ENCODE measurements around the gene SRBD1.

Gene SRBD1

GRCh38 chr2:45631319-45631718, 20.3 kb upstream of the SRBD1 start:
- DNase-seq, result no peak

GRCh38 chr2:45629971-45630370, 18.9 kb upstream of the SRBD1 start:
- DNase-seq, result no peak

GRCh38 chr2:45627911-45628310, 16.8 kb upstream of the SRBD1 start:
- no peak for DNase-seq

- no peak for DNase-seq
Measured at GRCh38 chr2:45626387-45627221, 15.5 kb upstream of the SRBD1 start.

GRCh38 chr2:45625824-45626223, 14.8 kb upstream of the SRBD1 start:
- DNase-seq, result no peak

GRCh38 chr2:45623098-45623497, 12.0 kb upstream of the SRBD1 start:
- no peak for DNase-seq

GRCh38 chr2:45622336-45623075, 11.4 kb upstream of the SRBD1 start:
- DNase-seq, result no peak

GRCh38 chr2:45617496-45617895, 6.4 kb upstream of the SRBD1 start:
- DNase-seq, result no peak

GRCh38 chr2:45616658-45617411, 5.8 kb upstream of the SRBD1 start:
- no peak for DNase-seq

- no peak for DNase-seq
Measured at GRCh38 chr2:45614871-45615415, 3.9 kb upstream of the SRBD1 start.

GRCh38 chr2:45614330-45614729, 3.3 kb upstream of the SRBD1 start:
- no peak for DNase-seq

- no peak for DNase-seq
Measured at GRCh38 chr2:45612731-45613130, 1.7 kb upstream of the SRBD1 start.

GRCh38 chr2:45612285-45612684, 1.2 kb upstream of the SRBD1 start:
- no peak for DNase-seq

GRCh38 chr2:45610281-45611019, 617 bp downstream of the SRBD1 start:
- DNase-seq, result peak; percentile 21

GRCh38 chr2:45607701-45608100, 3.4 kb downstream of the SRBD1 start:
- DNase-seq, result no peak

- no peak for DNase-seq
Measured at GRCh38 chr2:45606796-45607195, 4.3 kb downstream of the SRBD1 start.

- no peak for DNase-seq
Measured at GRCh38 chr2:45605116-45605515, 6.0 kb downstream of the SRBD1 start.

GRCh38 chr2:45602624-45603023, 8.4 kb downstream of the SRBD1 start:
- no peak for DNase-seq

GRCh38 chr2:45598545-45598944, 12.5 kb downstream of the SRBD1 start:
- no peak for DNase-seq

GRCh38 chr2:45596761-45597160, 14.3 kb downstream of the SRBD1 start:
- DNase-seq, result no peak

GRCh38 chr2:45595721-45596435, 15.2 kb downstream of the SRBD1 start:
- no peak for DNase-seq

- DNase-seq, result no peak
Measured at GRCh38 chr2:45591073-45591472, 20.0 kb downstream of the SRBD1 start.

Measured in NCI-H2081 treated with DMSO at 0.1 percent for 48 hours (cell line).